RPMI7951 (cell line): ENCODE measurements around the gene SYNJ2. TPM values are rescaled to one million over a fixed set of nuclear protein-coding genes. Genes with fewer than 3 reads are reported as not detected.

Experiments
- DNase-seq: peaks from one replicate; pipeline ENCODE4 v3.0.0-alpha.2; 2012; ENCODE audit warnings: low read depth
- total RNA-seq: library from RNA; depleted of rRNA; stranded (reverse); fragments of >200 nt; shearing (Covaris generic); gene quantifications from 2 replicates; pipeline ENCODE4 v1.2.3, GENCODE V29; 2014

SYNJ2 gene
- total RNA-seq, 1 experiment from 2014 or later = 47.8 TPM

DNA sequence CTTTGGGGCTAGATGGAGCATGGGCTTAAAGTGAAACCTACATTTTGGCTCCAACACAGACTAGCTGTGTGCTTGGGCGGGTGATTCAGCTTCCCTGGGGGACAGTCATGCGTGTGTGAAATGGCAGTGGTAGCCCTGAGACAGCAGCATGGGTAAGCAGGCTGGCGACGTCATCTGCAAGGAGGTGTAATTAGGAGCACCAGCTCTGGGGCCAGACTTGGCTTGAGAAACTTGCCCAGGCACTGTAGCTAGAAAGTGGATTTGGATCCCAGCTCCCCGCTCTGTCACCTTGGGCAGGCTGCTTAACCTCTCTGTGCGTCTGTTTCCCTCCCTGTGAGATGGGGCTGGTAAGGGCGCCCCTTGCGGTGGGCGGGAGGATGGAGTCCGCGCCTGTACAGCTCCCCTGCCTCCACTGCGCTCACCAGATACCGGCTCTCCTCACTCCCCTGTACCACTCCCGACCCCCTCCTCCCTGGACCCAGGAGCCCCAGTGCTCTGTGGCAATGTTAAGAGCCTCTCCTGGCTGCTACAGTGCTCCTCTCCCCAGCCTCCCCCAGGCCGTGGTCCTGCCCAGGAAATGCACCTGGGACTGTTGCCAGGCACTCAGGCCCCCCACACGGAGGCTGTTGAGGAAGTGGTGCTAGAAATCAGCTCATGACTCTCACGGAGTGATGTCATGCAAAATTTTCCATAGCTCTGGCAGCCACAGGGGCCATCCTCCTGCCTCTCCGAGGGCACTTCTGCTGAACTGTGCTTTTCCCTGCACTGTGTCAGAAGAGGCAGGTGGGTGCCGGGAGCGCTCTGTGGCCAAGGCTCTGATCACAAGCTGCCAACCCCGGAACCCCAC, 44.6 kb downstream of the SYNJ2 start:
- DNase-seq = peak; percentile 99

DNA sequence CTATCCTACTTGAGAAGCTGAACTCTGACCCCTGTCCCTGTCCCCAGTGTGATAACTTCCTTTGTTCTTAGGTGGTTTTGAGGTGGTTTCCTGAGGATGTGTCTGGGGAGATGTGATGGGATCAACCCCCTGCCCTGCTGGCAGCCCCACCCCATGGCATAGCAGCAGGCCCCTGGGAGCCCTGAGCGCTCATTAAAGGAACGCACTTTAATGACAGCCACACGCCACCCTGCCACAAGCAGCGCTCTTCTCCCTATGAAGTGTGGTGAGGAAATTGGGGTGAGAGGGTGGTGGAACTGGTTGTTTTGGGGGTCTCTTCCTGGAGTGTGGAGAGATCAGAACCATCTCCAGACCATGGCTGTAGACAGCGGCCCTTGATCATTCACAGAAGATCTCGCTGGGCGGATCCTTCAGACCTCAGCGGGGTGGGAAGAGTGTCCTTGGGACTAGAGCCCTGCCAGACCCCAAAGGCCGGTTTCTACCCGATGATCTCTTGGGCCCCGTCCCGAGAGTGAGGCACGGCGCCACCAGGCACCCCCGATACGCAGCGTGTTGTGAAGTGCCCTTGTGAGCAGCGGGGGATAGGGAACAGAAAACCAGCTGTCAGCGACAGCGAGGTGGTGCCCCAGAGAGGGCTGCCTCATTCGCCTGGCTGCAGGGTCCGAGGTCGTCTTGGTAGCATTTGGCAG, 45.4 kb downstream of the SYNJ2 start:
- DNase-seq = no peak

DNA sequence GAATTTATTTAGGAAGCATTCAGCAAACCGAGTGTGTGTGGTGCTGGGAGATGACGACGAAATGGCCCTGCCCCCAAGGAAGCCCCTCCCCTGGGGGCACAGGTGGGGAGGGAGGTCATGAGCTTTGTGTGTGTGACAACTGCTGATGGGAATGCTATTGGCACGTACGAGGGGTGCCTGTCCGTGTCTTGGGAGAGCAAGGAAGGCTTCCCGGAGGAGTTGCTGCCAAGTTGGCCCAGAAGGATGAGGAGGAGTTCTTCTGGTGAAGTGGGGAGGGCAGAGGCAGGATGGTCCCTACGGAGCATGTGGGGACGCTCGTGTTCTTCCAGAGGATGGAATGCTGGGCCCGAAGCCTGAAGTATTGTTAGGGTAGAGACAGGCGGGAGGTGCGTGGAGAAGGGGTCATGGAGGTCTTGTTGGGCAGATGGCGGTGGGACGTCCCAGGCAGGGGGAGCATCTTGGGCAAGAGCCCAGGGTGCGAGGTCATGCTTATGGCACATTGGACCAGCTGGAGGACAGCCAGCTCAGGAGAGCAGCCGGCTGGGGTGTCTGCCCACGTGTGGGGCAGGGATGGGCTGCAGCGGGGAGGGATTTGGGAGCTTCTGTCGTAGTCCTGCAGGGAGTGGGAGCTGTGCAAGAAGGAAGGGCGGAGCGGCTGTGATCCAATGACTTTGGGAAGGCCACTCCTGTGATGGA, 46.1 kb downstream of the SYNJ2 start:
- DNase-seq = no peak

DNA sequence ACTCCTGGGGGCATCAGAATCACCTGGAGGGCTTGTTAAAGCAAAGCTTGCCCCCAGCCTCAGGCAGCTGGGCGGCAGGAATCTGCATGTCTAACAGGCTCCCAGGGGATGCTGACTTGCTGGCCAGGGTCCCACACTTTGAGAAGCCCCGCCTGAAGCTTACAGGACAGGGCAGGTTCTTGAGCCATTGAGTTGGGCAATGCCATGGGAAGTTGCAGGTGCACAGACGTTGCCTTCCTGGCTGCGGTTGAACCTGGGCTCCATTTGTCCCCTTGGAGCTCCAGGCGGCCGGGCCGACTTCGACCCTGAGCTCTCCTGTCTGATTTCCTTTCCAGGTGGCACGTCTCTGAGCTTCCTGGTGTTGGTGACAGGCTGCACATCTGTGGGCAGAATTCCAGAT, 46.8 kb downstream of the SYNJ2 start:
- DNase-seq = no peak

DNA sequence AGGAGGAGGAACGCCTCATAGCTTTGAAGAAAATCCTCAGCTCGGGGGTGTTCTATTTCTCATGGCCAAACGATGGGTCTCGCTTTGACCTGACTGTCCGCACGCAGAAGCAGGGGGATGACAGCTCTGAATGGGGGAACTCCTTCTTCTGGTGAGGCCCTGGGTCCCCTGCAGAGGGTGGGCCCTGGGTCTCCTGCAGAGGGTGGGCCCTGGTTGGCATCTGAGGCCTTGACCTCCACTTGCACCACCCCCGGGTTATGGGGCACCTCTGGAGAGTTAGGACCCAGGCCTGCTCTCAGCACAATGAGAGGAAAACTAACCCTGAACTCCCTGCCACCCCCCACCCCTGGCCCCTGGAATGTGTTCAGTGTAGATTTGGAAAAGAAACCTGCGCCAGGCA, 47.2 kb downstream of the SYNJ2 start:
- no peak for DNase-seq

DNA sequence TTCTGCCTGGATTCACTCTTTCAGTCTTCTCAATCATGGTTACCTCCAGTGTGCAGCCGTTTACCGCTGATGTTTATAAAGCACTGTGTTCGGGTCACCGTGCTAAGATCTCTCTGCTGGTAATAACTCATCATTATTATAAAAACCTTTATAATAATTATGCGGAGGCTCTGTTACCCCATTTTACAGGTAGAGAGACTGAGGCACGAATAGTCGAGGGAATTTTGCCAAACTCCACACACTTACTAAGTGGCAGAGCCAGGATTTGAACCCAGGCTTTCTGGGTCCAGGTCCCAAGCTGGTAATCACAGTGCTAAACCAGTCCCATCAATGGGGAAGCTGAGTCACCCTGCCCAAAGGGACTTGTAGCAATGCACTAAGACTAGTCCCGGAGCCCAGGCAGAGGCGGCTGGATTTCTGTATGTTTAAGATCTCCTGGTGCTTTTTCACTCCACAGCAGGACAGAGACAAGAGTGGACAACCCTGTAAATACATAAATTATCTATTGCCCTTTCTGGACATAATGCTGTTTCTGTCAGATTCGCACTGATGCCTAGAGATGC, 48.1 kb downstream of the SYNJ2 start:
- DNase-seq = no peak

DNA sequence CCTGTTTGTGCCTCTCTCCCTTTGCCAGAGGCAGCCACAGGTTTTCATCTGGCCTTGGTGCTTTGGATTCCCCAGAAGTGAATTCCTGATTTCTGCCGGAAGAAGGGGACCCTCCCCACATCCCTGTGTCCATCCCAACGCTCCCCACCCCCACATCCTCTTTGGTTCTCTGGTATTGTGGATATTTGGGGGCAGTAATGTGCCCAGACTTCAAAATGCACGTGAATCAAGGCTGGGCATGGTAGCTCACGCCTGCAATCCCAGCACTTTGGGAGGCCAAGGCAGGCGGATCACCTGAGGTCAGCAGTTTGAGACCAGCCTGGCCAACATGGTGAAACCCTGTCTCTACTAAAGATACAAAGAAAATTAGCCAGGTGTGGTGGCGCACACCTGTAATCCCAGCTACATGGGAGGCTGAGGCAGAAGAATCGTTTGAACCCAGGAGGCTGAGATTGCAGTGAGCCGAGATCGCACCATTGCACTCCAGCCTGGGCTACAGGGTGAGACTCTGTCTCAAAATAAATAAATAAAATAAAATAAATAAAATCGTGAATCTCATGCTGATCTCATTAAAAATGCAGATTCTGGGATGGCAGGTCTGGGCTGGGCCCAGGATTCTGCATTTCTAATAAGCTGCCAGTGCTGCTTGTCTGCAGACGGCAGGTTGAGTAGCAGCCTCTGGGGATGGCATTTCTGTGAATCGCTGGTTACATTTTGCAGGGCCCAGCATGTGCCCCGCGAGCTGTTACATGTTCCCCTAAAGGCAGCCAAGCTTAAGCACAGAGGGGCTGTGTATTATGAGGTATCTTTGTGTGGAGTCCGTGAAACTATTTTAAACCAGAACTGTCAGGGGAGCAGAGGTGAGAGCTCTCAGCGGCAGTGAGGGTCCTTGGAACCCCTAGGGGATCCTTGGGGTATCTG, 49.0 kb downstream of the SYNJ2 start:
- no peak for DNase-seq

DNA sequence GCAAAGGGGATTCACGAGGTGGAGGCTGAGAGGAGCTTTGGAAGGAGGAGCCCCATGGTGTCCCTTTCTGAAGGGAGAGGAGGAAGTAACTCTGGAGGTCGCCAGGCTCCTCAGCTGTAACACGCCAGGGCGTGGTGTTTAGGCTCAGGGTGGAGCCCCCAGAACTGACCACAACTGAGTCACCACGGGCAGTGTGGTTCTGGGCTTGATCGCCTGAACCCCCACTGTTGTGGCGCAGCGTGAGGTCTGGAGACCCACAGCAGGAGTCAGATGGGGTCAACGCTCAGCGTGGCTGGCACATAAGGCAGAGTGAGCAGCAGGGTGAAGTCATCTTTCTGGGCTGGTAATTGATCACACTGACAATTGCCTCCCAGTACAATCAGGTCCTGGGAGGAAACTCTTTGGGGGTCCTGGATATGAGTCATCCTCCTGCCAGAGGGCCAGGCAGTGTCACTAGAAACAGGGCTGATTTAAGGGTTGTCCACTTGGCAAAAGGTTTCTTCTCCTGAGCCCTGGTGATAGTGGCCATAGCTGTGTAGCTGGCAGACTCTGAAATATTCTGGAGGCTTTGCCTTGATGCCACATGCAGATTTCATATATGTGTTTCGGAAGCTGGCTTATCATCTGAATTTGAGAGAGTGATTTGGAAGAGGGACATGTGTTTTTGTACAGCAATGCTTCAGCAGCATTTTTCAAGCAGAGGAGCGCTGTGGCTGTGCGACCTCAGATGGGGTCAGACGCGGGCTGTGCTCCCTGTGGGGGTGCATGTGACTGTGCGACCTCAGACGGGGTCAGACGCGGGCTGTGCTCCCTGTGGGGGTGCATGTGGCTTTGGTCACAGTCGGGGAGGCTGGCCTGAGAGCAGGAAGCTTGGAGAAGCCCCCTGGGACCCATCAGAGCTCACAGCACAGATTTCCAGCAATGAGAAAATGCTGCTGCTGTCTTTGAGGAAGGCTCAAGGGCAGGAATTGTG, 50.0 kb downstream of the SYNJ2 start:
- DNase-seq = peak; percentile 99

DNA sequence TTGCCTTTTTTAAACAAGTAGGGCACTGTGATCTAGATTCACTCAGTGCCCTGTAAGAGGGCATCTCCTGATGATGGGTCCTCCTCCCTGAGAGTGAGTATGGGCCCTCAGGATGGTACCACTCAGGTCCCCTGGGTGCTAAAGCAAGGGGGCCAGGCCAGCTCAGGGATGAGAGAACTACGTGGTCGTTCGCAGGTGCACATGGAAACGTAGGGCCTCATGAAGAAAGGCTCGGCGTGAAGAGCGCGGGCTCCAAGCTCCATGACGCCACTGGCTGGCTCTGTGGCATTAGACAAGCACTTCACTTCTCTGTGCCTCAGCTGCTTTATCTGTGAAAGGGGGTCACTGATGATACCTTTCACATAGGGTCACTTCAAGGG, 50.7 kb downstream of the SYNJ2 start:
- DNase-seq = no peak

DNA sequence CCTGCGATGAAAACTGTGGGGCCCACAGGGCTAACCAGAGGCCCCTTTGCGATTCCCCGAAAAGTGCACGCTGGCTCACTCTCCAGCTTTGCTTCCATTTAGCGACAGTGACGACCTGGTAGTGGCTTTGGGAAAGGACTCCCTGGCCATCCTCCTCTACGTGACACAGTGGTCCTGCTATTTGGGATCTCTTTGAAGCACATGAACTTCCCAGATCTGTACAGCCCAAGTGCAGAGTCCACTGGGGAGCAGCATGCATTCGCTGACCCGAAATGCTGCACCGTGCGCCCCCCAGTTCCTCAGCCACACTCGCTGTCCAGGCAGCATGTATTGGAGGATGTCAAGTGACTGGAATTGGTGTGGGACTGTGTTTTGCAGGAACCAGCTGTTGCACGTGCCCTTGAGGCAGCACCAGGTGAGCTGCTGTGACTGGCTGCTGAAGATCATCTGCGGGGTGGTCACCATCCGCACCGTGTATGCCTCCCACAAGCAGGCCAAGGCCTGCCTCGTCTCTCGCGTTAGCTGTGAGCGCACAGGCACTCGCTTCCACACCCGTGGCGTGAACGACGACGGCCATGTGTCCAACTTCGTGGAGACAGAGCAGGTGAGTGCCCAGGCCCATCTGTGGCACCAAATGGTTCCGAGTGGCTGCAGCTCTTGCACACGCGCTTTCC, 51.6 kb downstream of the SYNJ2 start:
- DNase-seq = no peak

DNA sequence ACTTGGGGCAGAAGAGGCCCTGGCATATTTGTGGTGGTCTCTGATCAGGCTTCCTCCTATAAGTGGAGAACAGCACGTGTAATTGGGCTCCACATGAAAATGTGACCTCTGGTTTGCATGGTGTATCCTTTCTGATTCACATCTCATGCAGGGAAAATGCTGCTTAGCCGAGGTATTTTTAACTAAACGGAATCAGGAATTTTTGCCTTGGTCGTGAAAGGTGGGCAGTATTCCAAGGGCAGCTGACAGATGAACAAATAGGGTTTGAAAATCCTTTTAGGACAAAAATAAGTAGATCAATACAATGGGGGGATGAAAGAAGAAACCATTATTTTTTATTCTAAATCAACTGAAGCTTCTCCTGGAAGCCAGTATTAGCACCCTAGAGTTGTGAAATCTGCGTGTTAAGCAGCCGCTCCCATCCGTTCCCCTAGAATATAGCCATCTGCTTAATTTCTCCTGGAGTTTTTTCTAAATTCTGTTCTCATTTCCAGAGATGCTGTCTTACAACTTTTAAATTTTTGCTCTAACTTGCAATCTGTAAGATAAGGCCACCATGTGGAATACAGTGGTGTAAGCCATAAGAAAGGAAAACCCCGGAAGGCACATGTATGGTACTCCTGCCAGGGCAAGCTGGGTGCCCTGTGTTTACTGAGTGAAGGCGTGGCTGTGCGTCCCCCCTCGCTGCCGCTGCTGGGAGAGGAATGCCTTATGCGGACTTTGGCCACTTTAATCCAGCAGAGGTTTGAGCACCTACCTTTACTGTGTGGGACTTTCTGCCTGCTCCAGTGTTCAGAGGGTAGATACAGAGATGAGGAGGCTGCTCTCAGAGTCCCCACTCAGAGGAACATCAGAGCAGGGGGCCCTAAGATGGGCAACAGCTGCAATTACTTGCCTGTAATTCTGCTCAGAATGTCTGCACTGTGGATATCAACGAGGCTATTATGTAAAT, 52.4 kb downstream of the SYNJ2 start:
- no peak for DNase-seq

DNA sequence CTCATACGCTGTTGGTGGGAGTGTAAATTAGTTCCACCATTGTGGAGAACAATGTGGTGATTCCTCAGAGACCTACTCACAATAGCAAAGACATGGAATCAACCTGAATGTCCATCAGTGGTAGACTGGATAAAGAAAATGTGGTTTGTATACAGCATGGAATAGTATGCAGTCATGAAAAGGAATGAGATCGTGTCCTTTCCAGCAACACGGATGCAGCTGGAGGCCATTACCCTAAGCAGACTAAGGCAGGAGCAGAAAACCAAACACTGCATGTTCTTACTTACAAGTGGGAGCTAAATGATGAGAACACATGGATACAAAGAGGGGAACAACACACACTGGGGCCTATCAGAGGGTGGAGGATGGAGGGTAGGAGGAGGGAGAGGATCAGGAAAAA, 54.6 kb downstream of the SYNJ2 start:
- no peak for DNase-seq

DNA sequence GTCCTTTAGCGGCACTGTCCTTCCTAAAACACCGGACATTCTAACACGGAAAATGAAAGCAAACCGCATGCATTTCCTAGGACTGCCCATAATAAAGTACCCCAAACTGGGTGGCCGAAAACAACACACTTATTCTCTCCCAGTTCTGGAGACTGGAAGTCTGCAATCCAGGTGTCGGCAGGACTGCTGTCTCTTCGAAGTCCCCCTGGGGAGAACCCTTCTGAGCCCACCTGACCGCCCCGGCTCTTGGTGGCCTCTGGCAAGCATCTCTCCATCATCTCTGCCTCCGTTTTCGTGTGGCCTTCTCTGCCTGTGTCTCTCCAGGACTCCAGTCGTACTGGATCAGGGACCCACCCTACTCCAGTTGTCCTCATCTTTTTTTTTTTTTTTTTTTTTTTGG, 55.4 kb downstream of the SYNJ2 start:
- DNase-seq = no peak

DNA sequence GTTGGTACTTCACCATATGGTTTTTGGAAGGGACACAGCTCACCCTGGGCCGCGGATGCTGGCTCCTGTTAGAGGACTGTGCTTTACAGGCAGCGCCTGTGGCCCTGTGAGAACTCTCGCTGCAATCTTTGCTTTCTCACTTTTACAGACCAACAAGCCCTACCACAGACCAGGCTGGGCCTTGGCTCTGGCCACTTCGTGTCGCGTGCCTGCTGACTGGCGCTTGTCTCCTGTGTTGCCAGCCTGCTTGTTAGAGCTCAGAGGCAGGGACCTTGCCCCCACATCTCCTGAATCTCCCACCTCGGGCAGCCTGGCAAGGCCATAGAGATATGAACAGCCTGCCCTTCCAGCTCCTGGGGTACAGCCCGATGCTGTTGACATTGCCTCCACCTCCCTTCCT, 56.1 kb downstream of the SYNJ2 start:
- no peak for DNase-seq

DNA sequence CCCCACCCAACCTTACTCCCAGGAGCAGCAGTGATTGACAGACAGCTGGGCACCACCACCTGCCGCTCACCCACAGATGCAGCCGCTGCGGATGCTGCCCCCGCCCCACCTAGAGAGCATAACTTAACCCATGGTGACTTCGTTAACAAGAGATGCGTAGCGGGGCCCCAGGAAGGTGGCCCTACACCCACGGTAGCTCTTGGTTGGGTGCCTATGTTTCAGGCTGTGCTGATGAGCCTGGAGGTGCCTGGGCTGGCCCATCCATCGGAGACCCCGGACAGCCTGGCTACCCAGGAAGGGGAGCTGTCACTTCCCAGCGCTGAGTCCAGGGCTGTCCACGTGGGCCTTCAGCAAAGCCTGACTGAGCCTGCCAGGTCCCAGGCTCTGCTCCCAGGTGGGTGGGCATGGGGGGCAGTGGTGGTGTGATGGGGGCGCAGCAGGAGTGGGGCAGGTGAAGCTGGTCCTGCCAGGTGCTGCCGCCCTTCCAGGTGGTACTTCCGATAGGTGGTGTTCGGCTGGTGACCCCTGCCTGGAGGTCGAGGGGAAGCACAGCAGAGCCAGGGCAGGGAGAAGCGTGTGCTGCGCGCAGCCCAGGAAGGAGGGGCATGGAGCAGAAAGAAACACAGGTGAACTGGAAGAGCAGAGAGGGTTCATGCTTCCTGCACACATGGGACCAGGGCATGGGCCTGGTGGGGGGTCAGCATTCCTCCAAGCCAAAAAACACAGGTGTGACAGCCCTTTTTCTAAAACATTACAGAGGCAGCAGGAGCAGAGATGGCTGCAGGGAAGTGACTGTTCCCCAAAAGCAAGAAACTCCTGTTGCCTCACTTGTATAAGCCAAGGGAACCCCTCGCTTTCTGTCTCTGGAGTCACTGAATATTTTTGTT, 56.9 kb downstream of the SYNJ2 start:
- no peak for DNase-seq

DNA sequence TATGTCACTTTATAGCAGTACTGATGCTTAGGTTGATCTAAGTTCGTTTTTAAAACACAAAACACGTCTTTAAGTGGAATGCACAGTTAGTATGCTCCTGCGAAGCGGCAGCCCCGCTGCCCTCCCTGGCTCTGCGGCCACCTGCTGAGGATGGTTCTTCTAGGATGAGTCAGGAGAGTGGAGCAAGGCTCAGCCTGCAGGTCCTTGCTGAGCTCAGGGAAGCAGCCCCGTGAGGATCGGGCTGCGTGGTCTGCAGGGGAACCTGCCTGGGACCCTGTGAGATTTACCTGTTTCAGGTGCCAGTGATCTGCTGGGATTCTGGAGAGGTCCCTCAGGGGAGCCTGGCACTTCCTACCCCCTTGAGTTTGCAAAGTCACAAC, 57.5 kb downstream of the SYNJ2 start:
- no peak for DNase-seq

DNA sequence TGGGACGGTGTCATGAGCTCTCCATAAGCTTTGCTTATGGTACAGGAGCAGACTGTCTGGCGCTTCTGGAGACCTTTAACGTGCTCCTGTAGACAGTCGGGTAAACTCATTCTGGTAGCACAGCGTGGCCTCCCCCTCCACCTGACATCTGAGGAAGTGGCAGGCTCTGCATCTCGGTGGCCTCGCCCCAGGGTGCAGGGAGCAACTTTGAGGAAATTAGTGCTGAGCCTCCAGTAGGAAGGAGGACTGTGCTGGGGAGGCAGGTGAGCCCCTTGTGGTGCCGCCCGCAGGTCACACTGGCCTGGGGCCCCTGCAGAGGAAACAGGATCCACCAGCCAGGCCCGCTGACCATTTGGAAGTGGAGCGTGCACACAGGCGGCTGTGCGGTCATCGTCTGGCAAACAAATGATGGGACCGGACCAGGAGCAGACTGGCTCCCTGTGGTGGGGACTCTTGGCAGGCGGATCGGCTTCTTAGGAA, 57.9 kb downstream of the SYNJ2 start:
- peak; percentile 70 for DNase-seq
